WTC11 (cell line): ENCODE data around the gene LPAR4. TPM values are rescaled to one million over a fixed set of nuclear protein-coding genes. Genes with fewer than 3 reads are reported as not detected.

Experiments used
- ATAC-seq: fragments of 200-7000 bp; cut with Tn5 transposase; 2 replicates; pipeline ENCODE4 v1.10.0; 2021; ENCODE audit warnings: mild to moderate bottlenecking, moderate library complexity
- CTCF ChIA-PET: fragments of 300-600 bp; sonication (Branson Sonifier 250); formaldehyde crosslinking; loops from one replicate; lab custom pipeline; 2021; ENCODE audit warnings: antibody characterized with exemption; lab: Charles Lee
- POLR2A ChIA-PET: fragments of 350-600 bp; sonication (Branson Sonifier 250); formaldehyde crosslinking; loops from one replicate; lab custom pipeline; 2021; ENCODE audit warnings: antibody characterized with exemption; lab: Charles Lee
- DNase-seq: peaks from one replicate; pipeline ENCODE4 v3.0.0; 2021; ENCODE audit warnings: low spot score
- H3K27ac Mint-ChIP-seq: 2 replicates; pipeline ENCODE4 v1.8.0; 2021; ENCODE audit warnings: mixed read lengths
- H3K27me3 Mint-ChIP-seq: 2 replicates; pipeline ENCODE4 v1.8.0; 2021; ENCODE audit warnings: low read depth, mild to moderate bottlenecking, moderate library complexity, mixed read lengths
- H3K36me3 Mint-ChIP-seq: 2 replicates; pipeline ENCODE4 v1.8.0; 2021; ENCODE audit warnings: mixed read lengths
- H3K4me1 Mint-ChIP-seq: 2 replicates; pipeline ENCODE4 v1.8.0; 2022; ENCODE audit warnings: mixed read lengths
- H3K4me3 Mint-ChIP-seq: 2 replicates; pipeline ENCODE4 v1.8.0; 2021; ENCODE audit warnings: mild to moderate bottlenecking, moderate library complexity, mixed read lengths
- H3K9me3 Mint-ChIP-seq: 2 replicates; pipeline ENCODE4 v1.8.0; 2021; ENCODE audit warnings: mixed read lengths
- CREM ChIP-seq: sonication (generic); formaldehyde crosslinking; IDR thresholded peaks from 2 replicates; pipeline ENCODE4 v1.8.1; 2022; ENCODE audit warnings: mild to moderate bottlenecking, missing genetic modification reagents, moderate library complexity
- ESRRA ChIP-seq: sonication (generic); formaldehyde crosslinking; IDR thresholded peaks from 2 replicates; pipeline ENCODE4 v1.8.1; 2022; ENCODE audit warnings: mild to moderate bottlenecking, missing genetic modification reagents, borderline replicate concordance
- HMGA2 ChIP-seq: fragments of 250-450 bp; sonication (Bioruptor Pico); IDR thresholded peaks from 2 replicates; pipeline ENCODE4 v1.4.0; 2021; ENCODE audit warnings: mild to moderate bottlenecking, moderate library complexity
- KAT7 ChIP-seq: sonication (generic); formaldehyde crosslinking; IDR thresholded peaks from 2 replicates; pipeline ENCODE4 v1.8.1; 2023; ENCODE audit warnings: missing genetic modification reagents, mild to moderate bottlenecking, borderline replicate concordance
- MYBL2 ChIP-seq: sonication (generic); formaldehyde crosslinking; IDR thresholded peaks from 2 replicates; pipeline ENCODE4 v1.8.1; 2023; ENCODE audit warnings: mild to moderate bottlenecking, moderate library complexity, missing genetic modification reagents
- NFE2L1 ChIP-seq: sonication (generic); formaldehyde crosslinking; IDR thresholded peaks from 2 replicates; pipeline ENCODE4 v1.8.1; 2023; ENCODE audit warnings: missing genetic modification reagents
- NR3C1 ChIP-seq: sonication (generic); formaldehyde crosslinking; conservative IDR thresholded peaks from 2 replicates; pipeline ENCODE4 v1.8.1; 2023; ENCODE audit warnings: low read depth, mild to moderate bottlenecking, missing genetic modification reagents
- TCF7 ChIP-seq: sonication (generic); formaldehyde crosslinking; IDR thresholded peaks from 2 replicates; pipeline ENCODE4 v1.8.0; 2022; ENCODE audit warnings: mild to moderate bottlenecking, low read depth, missing genetic modification reagents, moderate library complexity
- TEAD1 ChIP-seq: sonication (generic); formaldehyde crosslinking; IDR thresholded peaks from 2 replicates; pipeline ENCODE4 v1.8.0; 2022; ENCODE audit warnings: mild to moderate bottlenecking, missing genetic modification reagents
- TEAD4 ChIP-seq: sonication (generic); formaldehyde crosslinking; IDR thresholded peaks from 2 replicates; pipeline ENCODE4 v1.8.0; 2022; ENCODE audit warnings: mild to moderate bottlenecking, missing genetic modification reagents
- TP53 ChIP-seq: sonication (generic); formaldehyde crosslinking; IDR thresholded peaks from 2 replicates; pipeline ENCODE4 v1.8.1; 2023; ENCODE audit warnings: mild to moderate bottlenecking, missing genetic modification reagents
- ZNF121 ChIP-seq: sonication (generic); formaldehyde crosslinking; IDR thresholded peaks from 2 replicates; pipeline ENCODE4 v1.8.0; 2023; ENCODE audit warnings: missing genetic modification reagents
- ZNF219 ChIP-seq: sonication (generic); formaldehyde crosslinking; IDR thresholded peaks from 2 replicates; pipeline ENCODE4 v1.8.0; 2023; ENCODE audit warnings: missing genetic modification reagents, mild to moderate bottlenecking, borderline replicate concordance
- ZNF396 ChIP-seq: fragments of 250-450 bp; sonication (Bioruptor Pico); IDR thresholded peaks from 2 replicates; pipeline ENCODE4 v1.8.0; 2021; ENCODE audit warnings: mild to moderate bottlenecking, moderate library complexity, borderline replicate concordance
- total RNA-seq: library from RNA; stranded (reverse); gene quantifications from 3 replicates; pipeline ENCODE4 v1.2.3, GENCODE V29; 2021
- TF ChIP-seq, protein P1 (sequence below): sonication (generic); formaldehyde crosslinking; IDR thresholded peaks from 2 replicates; pipeline ENCODE4 v1.8.1; 2023; ENCODE audit warnings: mild to moderate bottlenecking, missing genetic modification reagents
- TF ChIP-seq, protein P2 (sequence below): sonication (generic); formaldehyde crosslinking; conservative IDR thresholded peaks from 2 replicates; pipeline ENCODE4 v1.8.1; 2022; ENCODE audit warnings: mild to moderate bottlenecking, missing genetic modification reagents
- TF ChIP-seq, protein P3 (sequence below): sonication (generic); formaldehyde crosslinking; IDR thresholded peaks from 2 replicates; pipeline ENCODE4 v1.8.1; 2022; ENCODE audit warnings: low read depth, mild to moderate bottlenecking, moderate library complexity, missing genetic modification reagents, borderline replicate concordance
- TF ChIP-seq, protein P4 (sequence below): fragments of 250-450 bp; sonication (Bioruptor Pico); IDR thresholded peaks from 2 replicates; pipeline ENCODE4 v2.1.2; 2022; ENCODE audit warnings: mild to moderate bottlenecking, moderate library complexity
- TF ChIP-seq, protein P5 (sequence below): sonication (generic); formaldehyde crosslinking; IDR thresholded peaks from 2 replicates; pipeline ENCODE4 v1.8.1; 2023; ENCODE audit warnings: mild to moderate bottlenecking, moderate library complexity, missing genetic modification reagents
- TF ChIP-seq, protein P6 (sequence below): sonication (generic); formaldehyde crosslinking; IDR thresholded peaks from 2 replicates; pipeline ENCODE4 v1.8.1; 2023; ENCODE audit warnings: mild to moderate bottlenecking, missing genetic modification reagents
- TF ChIP-seq, protein P7 (sequence below): sonication (generic); formaldehyde crosslinking; IDR thresholded peaks from 2 replicates; pipeline ENCODE4 v1.8.1; 2023; ENCODE audit warnings: mild to moderate bottlenecking, missing genetic modification reagents, borderline replicate concordance
- TF ChIP-seq, protein P8 (sequence below): sonication (generic); formaldehyde crosslinking; IDR thresholded peaks from 2 replicates; pipeline ENCODE4 v1.8.1; 2022; ENCODE audit warnings: mild to moderate bottlenecking, missing genetic modification reagents, moderate library complexity, borderline replicate concordance

LPAR4 gene
- total RNA-seq, 1 experiment from 2014 or later = 7.8 TPM

GRCh38 chrX:78769946-78770345 lies 22.4 kb downstream of the LPAR4 start:
- Mint-ChIP-seq H3K36me3 (no peaks in the 10 kb centered on the region), H3K9me3 (no peaks in the 10 kb centered on the region; the same call in 1 of the 2 replicates)
- CTCF ChIA-PET = no interaction called here
- TF ChIP-seq TCF7 (CRISPR knock-in tag) (no peak), TP53 (CRISPR knock-in tag) (no peak), ESRRA (no peak), TEAD4 (CRISPR knock-in tag) (no peak), HMGA2 (CRISPR knock-in tag) (no peak), NR3C1 (CRISPR knock-in tag) (no peak), CREM (CRISPR knock-in tag) (no peak)
- TF ChIP-seq, protein P1, sequence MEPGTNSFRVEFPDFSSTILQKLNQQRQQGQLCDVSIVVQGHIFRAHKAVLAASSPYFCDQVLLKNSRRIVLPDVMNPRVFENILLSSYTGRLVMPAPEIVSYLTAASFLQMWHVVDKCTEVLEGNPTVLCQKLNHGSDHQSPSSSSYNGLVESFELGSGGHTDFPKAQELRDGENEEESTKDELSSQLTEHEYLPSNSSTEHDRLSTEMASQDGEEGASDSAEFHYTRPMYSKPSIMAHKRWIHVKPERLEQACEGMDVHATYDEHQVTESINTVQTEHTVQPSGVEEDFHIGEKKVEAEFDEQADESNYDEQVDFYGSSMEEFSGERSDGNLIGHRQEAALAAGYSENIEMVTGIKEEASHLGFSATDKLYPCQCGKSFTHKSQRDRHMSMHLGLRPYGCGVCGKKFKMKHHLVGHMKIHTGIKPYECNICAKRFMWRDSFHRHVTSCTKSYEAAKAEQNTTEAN (CRISPR knock-in tag) = no peak
- TF ChIP-seq, protein P2, sequence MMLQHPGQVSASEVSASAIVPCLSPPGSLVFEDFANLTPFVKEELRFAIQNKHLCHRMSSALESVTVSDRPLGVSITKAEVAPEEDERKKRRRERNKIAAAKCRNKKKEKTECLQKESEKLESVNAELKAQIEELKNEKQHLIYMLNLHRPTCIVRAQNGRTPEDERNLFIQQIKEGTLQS = no peak
- TF ChIP-seq, all 79 proteins: peak for 0
- Mint-ChIP-seq H3K27me3 (no peaks in the 10 kb centered on the region), H3K27ac (no peak overlapping the region), H3K4me1 (no peaks in the 10 kb centered on the region), H3K4me3 (no peak overlapping the region)
- POLR2A ChIA-PET = no interaction called here
- DNase-seq (no peak), ATAC-seq (0 out of 2 replicates have a peak, but pooled peaks have one; percentile 46)

- Mint-ChIP-seq H3K4me3 (no peak overlapping the region), H3K9me3 (peaks cover 9% of the 10 kb centered on the region), H3K27ac (no peak overlapping the region), H3K27me3 (no peaks in the 10 kb centered on the region), H3K4me1 (no peaks in the 10 kb centered on the region), H3K36me3 (peaks cover 6% of the 10 kb centered on the region)
- ChIA-PET CTCF (no interaction called here), POLR2A (no interaction called here)
- DNase-seq (no peak), ATAC-seq (no peak)
- TF ChIP-seq, protein P3, sequence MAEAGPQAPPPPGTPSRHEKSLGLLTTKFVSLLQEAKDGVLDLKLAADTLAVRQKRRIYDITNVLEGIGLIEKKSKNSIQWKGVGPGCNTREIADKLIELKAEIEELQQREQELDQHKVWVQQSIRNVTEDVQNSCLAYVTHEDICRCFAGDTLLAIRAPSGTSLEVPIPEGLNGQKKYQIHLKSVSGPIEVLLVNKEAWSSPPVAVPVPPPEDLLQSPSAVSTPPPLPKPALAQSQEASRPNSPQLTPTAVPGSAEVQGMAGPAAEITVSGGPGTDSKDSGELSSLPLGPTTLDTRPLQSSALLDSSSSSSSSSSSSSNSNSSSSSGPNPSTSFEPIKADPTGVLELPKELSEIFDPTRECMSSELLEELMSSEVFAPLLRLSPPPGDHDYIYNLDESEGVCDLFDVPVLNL (CRISPR knock-in tag) = no peak
- TF ChIP-seq, protein P4, sequence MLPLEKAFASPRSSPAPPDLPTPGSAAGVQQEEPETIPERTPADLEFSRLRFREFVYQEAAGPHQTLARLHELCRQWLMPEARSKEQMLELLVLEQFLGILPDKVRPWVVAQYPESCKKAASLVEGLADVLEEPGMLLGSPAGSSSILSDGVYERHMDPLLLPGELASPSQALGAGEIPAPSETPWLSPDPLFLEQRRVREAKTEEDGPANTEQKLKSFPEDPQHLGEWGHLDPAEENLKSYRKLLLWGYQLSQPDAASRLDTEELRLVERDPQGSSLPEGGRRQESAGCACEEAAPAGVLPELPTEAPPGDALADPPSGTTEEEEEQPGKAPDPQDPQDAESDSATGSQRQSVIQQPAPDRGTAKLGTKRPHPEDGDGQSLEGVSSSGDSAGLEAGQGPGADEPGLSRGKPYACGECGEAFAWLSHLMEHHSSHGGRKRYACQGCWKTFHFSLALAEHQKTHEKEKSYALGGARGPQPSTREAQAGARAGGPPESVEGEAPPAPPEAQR = no peak
- TF ChIP-seq, protein P5, sequence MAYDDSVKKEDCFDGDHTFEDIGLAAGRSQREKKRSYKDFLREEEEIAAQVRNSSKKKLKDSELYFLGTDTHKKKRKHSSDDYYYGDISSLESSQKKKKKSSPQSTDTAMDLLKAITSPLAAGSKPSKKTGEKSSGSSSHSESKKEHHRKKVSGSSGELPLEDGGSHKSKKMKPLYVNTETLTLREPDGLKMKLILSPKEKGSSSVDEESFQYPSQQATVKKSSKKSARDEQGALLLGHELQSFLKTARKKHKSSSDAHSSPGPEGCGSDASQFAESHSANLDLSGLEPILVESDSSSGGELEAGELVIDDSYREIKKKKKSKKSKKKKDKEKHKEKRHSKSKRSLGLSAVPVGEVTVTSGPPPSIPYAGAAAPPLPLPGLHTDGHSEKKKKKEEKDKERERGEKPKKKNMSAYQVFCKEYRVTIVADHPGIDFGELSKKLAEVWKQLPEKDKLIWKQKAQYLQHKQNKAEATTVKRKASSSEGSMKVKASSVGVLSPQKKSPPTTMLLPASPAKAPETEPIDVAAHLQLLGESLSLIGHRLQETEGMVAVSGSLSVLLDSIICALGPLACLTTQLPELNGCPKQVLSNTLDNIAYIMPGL = no peak
- TF ChIP-seq MYBL2 (CRISPR knock-in tag) (no peak), ESRRA (no peak), ZNF121 (no peak), ZNF396 (CRISPR knock-in tag) (no peak), TEAD4 (CRISPR knock-in tag) (no peak), KAT7 (CRISPR knock-in tag) (no peak), TEAD1 (CRISPR knock-in tag) (no peak), ZNF219 (CRISPR knock-in tag) (no peak), TCF7 (CRISPR knock-in tag) (no peak), NFE2L1 (CRISPR knock-in tag) (no peak)
- TF ChIP-seq, protein P6, sequence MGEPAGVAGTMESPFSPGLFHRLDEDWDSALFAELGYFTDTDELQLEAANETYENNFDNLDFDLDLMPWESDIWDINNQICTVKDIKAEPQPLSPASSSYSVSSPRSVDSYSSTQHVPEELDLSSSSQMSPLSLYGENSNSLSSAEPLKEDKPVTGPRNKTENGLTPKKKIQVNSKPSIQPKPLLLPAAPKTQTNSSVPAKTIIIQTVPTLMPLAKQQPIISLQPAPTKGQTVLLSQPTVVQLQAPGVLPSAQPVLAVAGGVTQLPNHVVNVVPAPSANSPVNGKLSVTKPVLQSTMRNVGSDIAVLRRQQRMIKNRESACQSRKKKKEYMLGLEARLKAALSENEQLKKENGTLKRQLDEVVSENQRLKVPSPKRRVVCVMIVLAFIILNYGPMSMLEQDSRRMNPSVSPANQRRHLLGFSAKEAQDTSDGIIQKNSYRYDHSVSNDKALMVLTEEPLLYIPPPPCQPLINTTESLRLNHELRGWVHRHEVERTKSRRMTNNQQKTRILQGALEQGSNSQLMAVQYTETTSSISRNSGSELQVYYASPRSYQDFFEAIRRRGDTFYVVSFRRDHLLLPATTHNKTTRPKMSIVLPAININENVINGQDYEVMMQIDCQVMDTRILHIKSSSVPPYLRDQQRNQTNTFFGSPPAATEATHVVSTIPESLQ = no peak
- TF ChIP-seq, protein P7, sequence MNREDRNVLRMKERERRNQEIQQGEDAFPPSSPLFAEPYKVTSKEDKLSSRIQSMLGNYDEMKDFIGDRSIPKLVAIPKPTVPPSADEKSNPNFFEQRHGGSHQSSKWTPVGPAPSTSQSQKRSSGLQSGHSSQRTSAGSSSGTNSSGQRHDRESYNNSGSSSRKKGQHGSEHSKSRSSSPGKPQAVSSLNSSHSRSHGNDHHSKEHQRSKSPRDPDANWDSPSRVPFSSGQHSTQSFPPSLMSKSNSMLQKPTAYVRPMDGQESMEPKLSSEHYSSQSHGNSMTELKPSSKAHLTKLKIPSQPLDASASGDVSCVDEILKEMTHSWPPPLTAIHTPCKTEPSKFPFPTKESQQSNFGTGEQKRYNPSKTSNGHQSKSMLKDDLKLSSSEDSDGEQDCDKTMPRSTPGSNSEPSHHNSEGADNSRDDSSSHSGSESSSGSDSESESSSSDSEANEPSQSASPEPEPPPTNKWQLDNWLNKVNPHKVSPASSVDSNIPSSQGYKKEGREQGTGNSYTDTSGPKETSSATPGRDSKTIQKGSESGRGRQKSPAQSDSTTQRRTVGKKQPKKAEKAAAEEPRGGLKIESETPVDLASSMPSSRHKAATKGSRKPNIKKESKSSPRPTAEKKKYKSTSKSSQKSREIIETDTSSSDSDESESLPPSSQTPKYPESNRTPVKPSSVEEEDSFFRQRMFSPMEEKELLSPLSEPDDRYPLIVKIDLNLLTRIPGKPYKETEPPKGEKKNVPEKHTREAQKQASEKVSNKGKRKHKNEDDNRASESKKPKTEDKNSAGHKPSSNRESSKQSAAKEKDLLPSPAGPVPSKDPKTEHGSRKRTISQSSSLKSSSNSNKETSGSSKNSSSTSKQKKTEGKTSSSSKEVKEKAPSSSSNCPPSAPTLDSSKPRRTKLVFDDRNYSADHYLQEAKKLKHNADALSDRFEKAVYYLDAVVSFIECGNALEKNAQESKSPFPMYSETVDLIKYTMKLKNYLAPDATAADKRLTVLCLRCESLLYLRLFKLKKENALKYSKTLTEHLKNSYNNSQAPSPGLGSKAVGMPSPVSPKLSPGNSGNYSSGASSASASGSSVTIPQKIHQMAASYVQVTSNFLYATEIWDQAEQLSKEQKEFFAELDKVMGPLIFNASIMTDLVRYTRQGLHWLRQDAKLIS (CRISPR knock-in tag) = no peak
- TF ChIP-seq, protein P8, sequence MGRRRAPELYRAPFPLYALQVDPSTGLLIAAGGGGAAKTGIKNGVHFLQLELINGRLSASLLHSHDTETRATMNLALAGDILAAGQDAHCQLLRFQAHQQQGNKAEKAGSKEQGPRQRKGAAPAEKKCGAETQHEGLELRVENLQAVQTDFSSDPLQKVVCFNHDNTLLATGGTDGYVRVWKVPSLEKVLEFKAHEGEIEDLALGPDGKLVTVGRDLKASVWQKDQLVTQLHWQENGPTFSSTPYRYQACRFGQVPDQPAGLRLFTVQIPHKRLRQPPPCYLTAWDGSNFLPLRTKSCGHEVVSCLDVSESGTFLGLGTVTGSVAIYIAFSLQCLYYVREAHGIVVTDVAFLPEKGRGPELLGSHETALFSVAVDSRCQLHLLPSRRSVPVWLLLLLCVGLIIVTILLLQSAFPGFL (CRISPR knock-in tag) = no peak
Observed at GRCh38 chrX:78796916-78797315, 49.4 kb downstream of the LPAR4 start.
